Parathyroid adenoma (tissue), 2 donors: ENCODE measurements around the gene DYRK2.

Source experiments
- H2AFZ ChIP-seq: fragments of 300-600 bp; sonication (generic); one replicate; pipeline ENCODE4 v1.7.0; 2017; ENCODE audit warnings: antibody characterized with exemption, mild to moderate bottlenecking
- H3K27ac ChIP-seq: fragments of 300-600 bp; sonication (generic); one replicate; pipeline ENCODE4 v1.7.0; 2017
- H3K27me3 ChIP-seq: fragments of 300-600 bp; sonication (generic); one replicate; pipeline ENCODE4 v1.7.0; 2017; ENCODE audit warnings: low read length; ENCODE audit not compliant: control insufficient read depth, insufficient read depth
- H3K36me3 ChIP-seq: fragments of 300-600 bp; sonication (generic); one replicate; pipeline ENCODE4 v1.7.0; 2017; ENCODE audit warnings: low read length; ENCODE audit not compliant: control insufficient read depth, insufficient read depth
- H3K4me1 ChIP-seq: fragments of 300-600 bp; sonication (generic); one replicate; pipeline ENCODE4 v1.7.0; 2017; ENCODE audit warnings: control low read depth
- H3K4me2 ChIP-seq: fragments of 300-600 bp; sonication (generic); one replicate; pipeline ENCODE4 v1.7.0; 2017; ENCODE audit warnings: low read length
- H3K4me3 ChIP-seq: fragments of 300-600 bp; sonication (generic); one replicate; pipeline ENCODE4 v1.7.0; 2017; ENCODE audit warnings: low read depth, low read length
- H3K79me2 ChIP-seq: fragments of 300-600 bp; sonication (generic); one replicate; pipeline ENCODE4 v1.7.0; 2017; ENCODE audit warnings: control low read depth
- H3K9ac ChIP-seq: fragments of 300-600 bp; sonication (generic); one replicate; pipeline ENCODE4 v1.7.0; 2017; ENCODE audit warnings: mild to moderate bottlenecking
- H3K9me3 ChIP-seq: fragments of 300-600 bp; sonication (generic); one replicate; pipeline ENCODE4 v1.7.0; 2017; ENCODE audit warnings: low read length; ENCODE audit not compliant: control insufficient read depth
- CTCF ChIP-seq: fragments of 300-600 bp; sonication (generic); IDR thresholded peaks from one replicate; pipeline ENCODE4 v1.7.0; 2017; ENCODE audit warnings: antibody characterized with exemption, mild to moderate bottlenecking
- donor health status: primary hyperparathyroidism.

Gene DYRK2

DNA sequence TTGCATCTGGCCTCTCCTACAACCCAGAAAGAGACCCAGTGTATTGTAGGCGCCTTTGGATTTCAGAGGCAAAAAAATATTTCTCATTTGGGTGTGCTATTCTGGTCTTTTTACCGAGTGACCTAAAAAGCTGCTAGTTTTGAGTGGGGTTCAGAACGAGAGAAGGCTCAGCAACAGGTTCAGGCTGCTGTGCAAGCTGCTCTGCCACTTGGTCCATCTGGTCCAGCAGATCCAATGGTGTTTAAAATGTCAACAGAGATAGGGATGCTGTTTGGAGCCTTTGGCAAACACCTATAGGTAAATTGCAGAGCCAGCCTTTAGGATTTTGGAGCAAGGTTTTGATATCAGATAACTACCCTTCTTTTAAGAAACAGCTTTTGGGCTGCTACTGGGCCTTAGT lies 25.3 kb upstream of the DYRK2 start:
- H3K27me3 ChIP-seq = no peaks in the 10 kb centered on the region
- no peak overlapping the region for H2AFZ ChIP-seq
- no peak overlapping the region for H3K4me3 ChIP-seq
- no peaks in the 10 kb centered on the region for H3K36me3 ChIP-seq
- H3K79me2 ChIP-seq = no peaks in the 10 kb centered on the region
- H3K4me2 ChIP-seq = no peak overlapping the region
- H3K4me1 ChIP-seq = no peaks in the 10 kb centered on the region
- no peak overlapping the region for H3K27ac ChIP-seq
- H3K9ac ChIP-seq = no peak overlapping the region
- TF ChIP-seq CTCF = no peak
- no peaks in the 10 kb centered on the region for H3K9me3 ChIP-seq

- Histone ChIP-seq H3K27ac (no peak overlapping the region), H3K9me3 (no peaks in the 10 kb centered on the region), H3K4me3 (no peak overlapping the region), H3K4me1 (no peaks in the 10 kb centered on the region), H3K9ac (no peak overlapping the region), H2AFZ (no peak overlapping the region), H3K27me3 (no peaks in the 10 kb centered on the region), H3K4me2 (no peak overlapping the region), H3K79me2 (no peaks in the 10 kb centered on the region), H3K36me3 (no peaks in the 10 kb centered on the region)
- no peak for TF ChIP-seq CTCF
Measured at GRCh38 chr12:67624355-67624754, 24.2 kb upstream of the DYRK2 start.

- no peak for TF ChIP-seq CTCF
- no peaks in the 10 kb centered on the region for H3K27me3 ChIP-seq
- no peak overlapping the region for H3K9ac ChIP-seq
- no peaks in the 10 kb centered on the region for H3K36me3 ChIP-seq
- no peak overlapping the region for H2AFZ ChIP-seq
- H3K4me1 ChIP-seq = no peaks in the 10 kb centered on the region
- no peak overlapping the region for H3K27ac ChIP-seq
- H3K9me3 ChIP-seq = no peaks in the 10 kb centered on the region
- no peak overlapping the region for H3K4me3 ChIP-seq
- H3K4me2 ChIP-seq = no peak overlapping the region
- no peaks in the 10 kb centered on the region for H3K79me2 ChIP-seq
Measured at GRCh38 chr12:67625004-67625403, 23.5 kb upstream of the DYRK2 start.

DNA sequence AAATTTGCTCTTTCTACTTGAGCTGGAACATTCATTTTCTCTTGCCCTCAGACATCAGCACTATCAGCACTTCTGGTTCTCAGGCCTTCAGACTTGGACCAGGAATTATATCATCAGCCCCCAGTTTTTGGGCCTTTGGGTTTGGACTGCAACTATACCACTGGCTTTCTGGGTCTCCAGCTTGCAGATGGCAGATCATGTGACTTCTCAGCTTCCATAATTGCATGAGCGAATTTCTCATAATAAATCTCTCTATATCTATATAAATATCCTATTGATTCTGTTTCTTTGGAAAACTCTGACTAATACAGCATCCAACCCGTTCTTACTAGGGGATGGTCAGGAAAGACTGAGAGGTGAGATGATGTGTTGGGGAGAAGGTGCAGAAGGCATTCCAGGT lies 22.4 kb upstream of the DYRK2 start:
- no peaks in the 10 kb centered on the region for H3K9me3 ChIP-seq
- H3K4me1 ChIP-seq = no peaks in the 10 kb centered on the region
- H3K36me3 ChIP-seq = no peaks in the 10 kb centered on the region
- H2AFZ ChIP-seq = no peak overlapping the region
- no peak overlapping the region for H3K9ac ChIP-seq
- no peak for TF ChIP-seq CTCF
- H3K4me3 ChIP-seq = no peak overlapping the region
- H3K79me2 ChIP-seq = no peaks in the 10 kb centered on the region
- no peak overlapping the region for H3K4me2 ChIP-seq
- H3K27me3 ChIP-seq = no peaks in the 10 kb centered on the region
- no peak overlapping the region for H3K27ac ChIP-seq

GRCh38 chr12:67630373-67631088 lies 18.0 kb upstream of the DYRK2 start:
- H3K4me2 ChIP-seq = no peak overlapping the region
- H3K79me2 ChIP-seq = no peaks in the 10 kb centered on the region
- no peak for TF ChIP-seq CTCF
- no peaks in the 10 kb centered on the region for H3K4me1 ChIP-seq
- H3K27ac ChIP-seq = no peak overlapping the region
- no peak overlapping the region for H3K9ac ChIP-seq
- no peaks in the 10 kb centered on the region for H3K36me3 ChIP-seq
- no peaks in the 10 kb centered on the region for H3K27me3 ChIP-seq
- no peak overlapping the region for H2AFZ ChIP-seq
- no peaks in the 10 kb centered on the region for H3K9me3 ChIP-seq
- no peak overlapping the region for H3K4me3 ChIP-seq
